Measurements from ENCODE around the gene SCN4B. TPM values are rescaled to one million over a fixed set of nuclear protein-coding genes. Genes with fewer than 3 reads are reported as not detected.
A peak's percentile ranks its signal among the peaks of the same experiment; 100 is the strongest.
"Not testable (repeated sequence)": the region's sequence is repeated elsewhere in the genome, so short reads cannot be mapped to it uniquely, and the experiment has no call there.

SCN4B gene
- polyA plus RNA-seq (ENCODE audit: insufficient read depth in 1 of 5, insufficient read length in 5 of 5, low replicate concordance in 1 of 5) = 1 to 10 TPM; 7.0 to 9.1 (median 7.8) TPM
- long read RNA-seq, donor 1, full-length matches to known transcripts = 2 of 2 reads
- long read RNA-seq, donor 1, partial matches to known transcripts = 0 of 2 reads
- long read RNA-seq, donor 1, other reads (novel, unspliced or antisense) = 0 of 2 reads
- long read RNA-seq, donor 2, full-length matches to known transcripts = 2 of 2 reads
- long read RNA-seq, donor 2, partial matches to known transcripts = 0 of 2 reads
- long read RNA-seq, donor 2, other reads (novel, unspliced or antisense) = 0 of 2 reads
- long read RNA-seq, donor 3, full-length matches to known transcripts = 1 of 1 reads
- long read RNA-seq, donor 3, partial matches to known transcripts = 0 of 1 reads
- long read RNA-seq, donor 3, other reads (novel, unspliced or antisense) = 0 of 1 reads
- long read RNA-seq, donor 4 = 0 reads
- long read RNA-seq, donor 5, full-length matches to known transcripts = 3 of 3 reads
- long read RNA-seq, donor 5, partial matches to known transcripts = 0 of 3 reads
- long read RNA-seq, donor 5, other reads (novel, unspliced or antisense) = 0 of 3 reads
- long read RNA-seq, donor 6, full-length matches to known transcripts = 3 of 3 reads
- long read RNA-seq, donor 6, partial matches to known transcripts = 0 of 3 reads
- long read RNA-seq, donor 6, other reads (novel, unspliced or antisense) = 0 of 3 reads
- long read RNA-seq, donor 7 = 0 reads
- long read RNA-seq, donor 8, full-length matches to known transcripts = 1 of 1 reads
- long read RNA-seq, donor 8, partial matches to known transcripts = 0 of 1 reads
- long read RNA-seq, donor 8, other reads (novel, unspliced or antisense) = 0 of 1 reads

DNA sequence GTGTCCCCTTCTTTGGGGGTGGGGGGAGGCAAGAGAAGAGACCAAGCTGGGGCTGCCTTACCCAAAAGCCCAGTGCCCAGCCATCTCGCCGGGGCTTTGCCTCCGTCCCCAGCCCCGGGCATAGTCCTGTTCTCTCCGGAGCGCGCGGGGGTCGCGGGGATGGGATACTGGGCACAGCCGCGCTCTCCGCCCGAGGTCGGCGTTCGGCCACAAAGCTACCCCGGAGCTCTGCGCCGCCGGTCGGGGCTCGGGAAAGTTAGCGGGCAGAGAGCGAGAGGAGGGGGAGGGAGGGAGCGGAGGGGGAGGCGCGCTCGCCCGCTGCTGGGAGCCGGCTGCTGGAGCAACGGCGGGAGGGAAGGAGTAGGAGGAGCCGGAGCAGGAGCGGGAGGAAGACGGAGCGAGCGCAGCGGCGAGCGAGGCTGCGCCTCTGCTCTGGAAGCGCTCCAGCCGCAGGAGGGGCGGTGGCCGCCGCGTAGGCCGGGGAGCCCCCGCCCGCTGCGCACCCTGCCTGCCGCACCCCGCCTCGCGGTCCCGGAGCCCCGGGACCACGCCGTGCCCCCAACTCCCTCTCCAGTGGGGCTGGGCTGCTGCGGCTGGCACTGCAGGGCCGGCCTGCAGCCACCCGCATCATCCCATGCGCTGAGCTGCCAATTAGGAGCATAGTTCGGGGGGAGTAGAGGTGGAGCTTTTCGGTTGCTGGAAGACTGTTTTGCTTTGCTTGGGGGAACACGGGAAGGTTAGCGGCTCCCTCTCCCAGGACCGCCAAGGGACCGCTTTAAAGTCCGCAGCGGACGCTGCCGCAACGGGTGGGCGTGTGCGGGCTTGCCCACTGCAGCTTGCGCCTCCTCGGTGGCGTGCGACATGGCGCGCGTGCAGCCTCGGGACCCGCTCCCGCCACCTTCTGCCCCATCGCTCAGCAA, at the start of gene SCN4B:
Gene SCN4B, minus strand, starts transcription at position 272 of the 920 bp plus-strand sequence. Its CDS starts 150 bp downstream, at position 122.
- peak; percentile 71 to 76 for DNase-seq

GRCh38 chr11:118201966-118202365, 49.3 kb upstream of the SCN4B start:
- DNase-seq = no peak

GRCh38 chr11:118200901-118201680, 48.5 kb upstream of the SCN4B start:
- DNase-seq = no peak

DNA sequence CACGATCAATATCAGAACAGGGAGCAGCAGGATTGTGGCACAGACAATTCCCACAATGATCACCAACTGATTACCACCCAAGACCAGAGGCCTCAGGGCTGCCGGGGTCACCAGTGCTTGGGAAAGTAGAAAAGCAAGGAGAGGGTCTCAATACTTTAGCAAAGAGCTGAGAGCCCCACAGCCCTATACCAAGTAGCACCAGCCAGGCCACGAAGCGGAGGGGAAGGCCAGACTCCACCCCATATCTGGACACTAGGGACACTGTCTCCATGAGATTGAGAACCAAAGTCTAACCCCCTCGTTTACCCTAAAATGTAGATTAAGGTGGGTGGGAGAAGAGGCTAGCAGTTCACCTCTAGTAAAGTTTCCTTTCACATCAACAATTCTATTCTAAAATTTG, 47.9 kb upstream of the SCN4B start:
- no peak for DNase-seq

- no peak for DNase-seq
These were observed 46.5 kb upstream of the SCN4B start for GRCh38 chr11:118199135-118199534.

DNA sequence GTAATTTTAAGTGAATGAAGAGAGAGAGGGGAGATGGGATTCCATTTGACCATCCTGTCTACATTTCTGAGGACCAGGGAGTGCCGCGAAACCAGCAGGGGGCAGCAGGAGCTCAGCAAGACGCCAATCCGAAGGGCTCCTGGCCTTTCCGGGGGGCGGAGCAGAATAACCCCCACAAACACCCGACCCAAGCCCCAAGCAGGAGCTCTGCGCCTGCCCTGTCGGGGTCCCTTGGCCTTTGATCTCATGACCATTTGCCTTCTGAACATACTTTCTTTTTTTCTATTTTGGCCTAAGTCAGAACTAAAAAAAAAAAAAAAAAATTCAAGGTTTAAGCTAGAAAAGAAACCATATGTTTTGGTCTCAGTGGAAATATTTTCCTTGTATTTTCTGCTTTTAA, 45.7 kb upstream of the SCN4B start:
- DNase-seq = peak in 1 of 2 donors; percentile 61

GRCh38 chr11:118194835-118195627, 42.4 kb upstream of the SCN4B start:
- peak; percentile 70 to 79 for DNase-seq

- no peak for DNase-seq
These were observed 41.4 kb upstream of the SCN4B start for GRCh38 chr11:118193910-118194566.

DNA sequence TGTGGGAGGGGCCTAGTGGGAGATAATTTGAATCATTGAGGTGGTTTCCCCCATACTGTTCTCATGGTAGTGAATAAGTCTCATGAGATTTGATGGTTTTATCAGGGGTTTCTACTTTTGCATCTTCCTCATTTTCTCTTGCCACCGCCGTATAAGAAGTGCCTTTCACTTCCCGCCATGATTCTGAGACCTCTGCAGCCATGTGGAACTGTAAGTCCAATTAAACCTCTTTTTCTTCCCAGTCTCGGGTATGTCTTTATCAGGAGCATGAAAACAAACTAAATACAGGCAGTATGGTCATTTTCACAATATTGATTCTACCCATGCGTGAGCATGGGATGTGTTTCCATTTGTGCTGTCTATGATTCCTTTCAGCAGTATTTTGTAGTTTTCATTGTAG, 40.2 kb upstream of the SCN4B start:
- DNase-seq = not testable (repeated sequence)

DNA sequence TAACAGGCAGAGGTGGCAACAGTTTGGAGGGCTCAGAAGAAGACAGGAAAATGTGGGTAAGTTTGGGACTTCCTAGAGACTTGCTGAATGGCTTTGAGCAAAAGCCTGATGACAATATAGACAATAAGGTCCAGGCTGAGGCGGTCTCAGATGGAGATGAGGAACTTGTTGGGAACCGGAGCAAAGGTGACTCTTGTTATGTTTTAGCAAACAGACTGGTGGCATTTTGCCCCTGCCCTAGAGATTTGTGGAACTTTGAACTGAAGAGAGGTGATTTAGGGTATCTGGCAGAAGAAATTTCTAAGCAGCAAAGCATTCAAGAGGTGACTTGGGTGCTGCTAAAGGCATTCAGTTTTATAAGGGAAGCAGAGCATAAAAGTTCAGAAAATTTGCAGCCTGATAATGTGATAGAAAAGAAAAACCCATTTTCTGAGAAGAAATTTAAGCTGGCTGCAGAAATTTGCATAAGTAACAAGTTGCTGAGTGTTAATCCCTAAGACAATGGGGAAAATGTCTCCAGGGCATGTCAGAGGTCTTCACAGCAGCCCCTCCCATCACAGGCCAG, 38.4 kb upstream of the SCN4B start:
- DNase-seq = not testable (repeated sequence)

- no peak for DNase-seq
These were observed 33.9 kb upstream of the SCN4B start for GRCh38 chr11:118186346-118187107.

DNA sequence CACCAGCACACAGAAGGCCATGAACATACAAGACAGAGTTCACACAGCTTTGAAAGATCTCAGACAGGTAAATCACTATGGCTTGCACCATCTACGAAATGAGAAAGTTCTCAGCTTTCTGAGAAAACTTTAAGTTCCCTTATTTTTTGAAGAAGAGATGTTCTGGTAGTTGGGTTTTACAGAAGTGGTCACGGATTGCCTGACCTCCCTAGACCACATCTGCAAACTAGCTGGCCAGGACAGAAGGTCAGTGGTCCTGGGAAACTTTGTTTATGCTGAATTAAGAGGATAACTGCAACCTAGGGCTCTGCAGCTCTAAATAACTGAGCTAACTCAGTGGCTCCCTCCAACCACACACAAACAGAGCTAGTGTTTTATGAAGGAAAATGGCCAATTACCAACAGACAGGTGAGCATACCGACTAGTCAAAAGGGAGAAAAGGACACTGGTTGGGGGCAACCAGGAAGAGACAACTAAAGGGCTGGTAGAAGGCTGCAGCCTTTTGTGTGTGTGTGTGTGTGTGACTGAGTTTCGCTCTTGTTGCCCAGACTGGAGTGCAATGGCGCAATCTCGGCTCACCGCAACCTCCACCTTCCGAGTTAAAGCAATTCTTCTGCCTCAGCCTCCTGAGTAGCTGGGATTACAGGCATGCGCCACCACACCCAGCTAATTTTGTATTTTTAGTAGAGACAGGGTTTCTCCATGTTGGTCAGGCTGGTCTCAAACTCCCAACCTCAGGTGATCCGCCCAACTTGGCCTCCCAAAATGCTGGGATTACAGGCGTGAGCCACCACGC, 32.4 kb upstream of the SCN4B start:
- DNase-seq = no peak

GRCh38 chr11:118183691-118184090, 31.1 kb upstream of the SCN4B start:
- not testable (repeated sequence) for DNase-seq

- DNase-seq = peak; percentile 73
These were observed 27.7 kb upstream of the SCN4B start for GRCh38 chr11:118180300-118180703.

- no peak for DNase-seq
These were observed 24.1 kb upstream of the SCN4B start for GRCh38 chr11:118176778-118177134.

- DNase-seq = no peak
These were observed 23.6 kb upstream of the SCN4B start, which contains the start of gene SCN2B for GRCh38 chr11:118175993-118176777. TSS of gene SCN2B (minus strand) at chr11:118176639. CDS start at chr11:118176431, 208 bp downstream.

Measured in right lung (tissue), 10 donors.